Raji (cell line): ENCODE measurements around the gene BRD9.

Source experiments
- POLR2A ChIP-seq: IDR thresholded peaks from 2 replicates; pipeline ENCODE4 v1.6.1; 2011; ENCODE audit warnings: low read depth, low read length, control low read depth; ENCODE audit not compliant: insufficient read depth

The BRD9 gene

GRCh38 chr5:820245-820644 lies 72.4 kb downstream of the BRD9 start:
- no peak for TF ChIP-seq POLR2A

- TF ChIP-seq POLR2A, result no peak
Measured at GRCh38 chr5:819078-819477, 73.5 kb downstream of the BRD9 start.

GRCh38 chr5:816176-816575 lies 76.4 kb downstream of the BRD9 start:
- TF ChIP-seq POLR2A, result no peak

GRCh38 chr5:815449-815848 lies 77.2 kb downstream of the BRD9 start:
- TF ChIP-seq POLR2A, result no peak
